Skin of body (tissue), 2 donors: Measurements from ENCODE around the gene PARM1. TPM values are rescaled to one million over a fixed set of nuclear protein-coding genes. Genes with fewer than 3 reads are reported as not detected.
A peak's percentile ranks its signal among the peaks of the same experiment; 100 is the strongest.
"Not testable (repeated sequence)": the region's sequence is repeated elsewhere in the genome, so short reads cannot be mapped to it uniquely, and the experiment has no call there.

Experiments
- DNase-seq: peaks from one replicate; lab custom pipeline; 2025; lab: John Stamatoyannopoulos, UW
- total RNA-seq: library from RNA; depleted of rRNA; stranded (reverse); fragments of >200 nt; gene quantifications from one replicate; pipeline ENCODE4 v1.2.3, GENCODE V29; 2014

PARM1 gene
- total RNA-seq, 1 donor from 2014 or later: 18.9 TPM

DNA sequence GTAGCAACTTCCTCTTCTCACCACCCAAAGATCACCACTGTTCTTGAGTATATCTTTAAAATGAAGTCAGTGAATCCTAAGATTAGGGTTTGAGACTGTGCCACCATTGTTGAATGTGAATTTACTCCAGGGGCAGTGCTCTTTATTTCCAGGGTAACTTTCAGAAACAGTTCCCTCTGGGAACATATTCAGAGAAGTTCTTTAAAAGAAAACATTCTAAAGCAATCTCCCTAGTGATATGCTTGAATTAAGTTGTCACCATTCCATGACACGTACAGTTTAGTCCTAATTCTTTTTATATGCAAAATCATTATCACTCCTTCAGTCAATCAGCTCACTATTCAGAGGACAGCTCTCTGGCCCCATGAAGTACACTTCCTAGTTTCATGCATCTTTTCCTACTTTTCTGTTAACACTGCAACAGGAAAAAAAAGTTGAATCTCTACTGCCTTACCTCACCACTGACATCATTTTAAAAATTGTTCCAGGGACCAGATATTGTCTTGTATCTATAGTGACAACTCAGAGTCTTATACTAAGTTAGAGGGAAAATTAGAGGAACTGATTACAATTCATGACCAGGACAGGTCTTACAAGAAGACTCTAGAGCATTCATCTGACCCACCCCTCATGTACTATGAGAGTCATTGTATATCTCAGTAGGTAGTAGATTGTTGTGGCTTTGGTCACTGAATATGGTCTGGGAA is 49.8 kb downstream of the PARM1 start:
- DNase-seq: no peak

- no peak for DNase-seq
Measured at GRCh38 chr4:74983253-74983635, 50.3 kb downstream of the PARM1 start.

DNA sequence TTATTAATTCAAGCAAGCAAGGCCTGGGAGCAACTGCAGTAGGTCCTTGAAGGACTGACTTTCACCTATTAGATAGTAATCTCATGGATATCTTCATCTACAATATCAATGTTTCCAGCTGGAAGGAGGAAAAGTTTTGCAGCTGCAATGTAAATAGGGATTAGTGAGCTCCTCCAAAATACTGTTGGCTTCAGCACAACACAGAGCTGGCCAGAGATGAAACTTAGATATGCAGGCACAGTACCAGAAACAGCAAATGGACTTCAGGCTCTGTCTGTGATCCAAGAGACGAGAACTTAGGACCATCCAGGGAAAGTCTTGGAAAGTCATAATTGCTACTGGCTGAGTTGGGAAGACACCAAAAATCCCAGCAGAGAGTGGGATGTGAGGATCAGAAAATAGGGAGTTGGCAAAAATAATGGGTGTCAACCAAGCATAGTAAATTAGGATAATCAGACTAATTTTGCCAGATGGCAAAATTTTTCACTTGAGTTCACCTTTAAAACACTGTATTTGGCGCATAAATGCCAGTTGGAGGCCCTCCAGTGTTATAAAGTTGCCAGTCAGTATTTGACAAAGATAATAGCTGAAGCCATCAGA is 57.5 kb downstream of the PARM1 start:
- DNase-seq: peak; percentile 41

- DNase-seq: not testable (repeated sequence)
Measured at GRCh38 chr4:74994436-74994835, 61.5 kb downstream of the PARM1 start.

DNA sequence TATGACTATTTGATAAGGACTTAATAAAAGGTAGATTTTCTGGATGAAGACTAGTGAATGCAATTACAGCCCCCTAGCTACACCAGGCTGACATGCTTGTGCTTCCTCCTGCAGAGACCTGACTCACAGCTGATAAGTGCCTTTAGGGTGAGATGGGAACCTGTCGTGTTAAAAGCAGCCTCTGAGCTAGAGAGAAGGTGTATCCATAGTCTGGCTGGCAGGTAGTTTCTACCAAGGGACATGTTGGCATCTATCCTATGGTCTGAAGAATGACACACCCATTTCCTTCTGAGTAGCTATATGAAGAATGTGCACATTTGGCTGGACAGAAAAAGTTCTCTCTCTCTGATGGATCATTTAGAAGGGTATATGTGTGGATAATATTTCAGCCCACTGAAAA is 64.1 kb downstream of the PARM1 start:
- no peak for DNase-seq

DNA sequence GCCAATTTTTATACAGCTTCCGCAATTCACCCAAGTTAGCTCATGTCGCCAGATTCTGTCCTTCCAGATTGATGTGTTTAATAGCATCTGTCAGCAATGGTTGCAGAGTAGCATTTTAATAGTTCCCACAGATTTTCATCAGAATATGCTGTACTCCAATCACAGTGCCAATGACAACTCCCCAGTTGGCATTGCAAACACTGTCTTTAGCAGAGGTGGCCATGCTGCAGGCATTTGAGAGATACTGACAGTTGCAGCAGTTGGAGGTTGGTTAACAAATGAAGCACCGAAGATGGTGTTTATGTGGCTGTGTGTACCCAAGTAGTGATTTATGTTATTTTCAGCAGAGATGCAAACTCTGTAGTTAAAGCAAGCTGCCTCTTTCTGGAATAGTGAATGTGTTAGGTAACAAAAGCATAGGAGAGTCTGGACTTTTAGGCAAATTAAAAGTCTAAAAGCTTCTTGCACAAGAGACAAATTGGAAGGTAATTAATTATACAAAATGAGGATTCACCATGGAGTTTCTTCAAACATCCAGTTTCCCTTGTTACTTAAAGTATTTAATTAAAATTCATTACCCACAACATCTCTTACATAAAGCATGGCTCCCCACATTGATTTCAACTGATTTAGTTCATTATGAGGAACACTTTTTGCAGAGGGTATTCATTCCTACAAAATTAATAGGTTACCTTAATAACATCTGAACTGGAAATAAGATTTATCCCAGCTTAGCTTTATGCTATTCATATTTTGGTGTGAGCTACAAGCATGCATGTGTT is 65.2 kb downstream of the PARM1 start:
- DNase-seq: no peak

DNA sequence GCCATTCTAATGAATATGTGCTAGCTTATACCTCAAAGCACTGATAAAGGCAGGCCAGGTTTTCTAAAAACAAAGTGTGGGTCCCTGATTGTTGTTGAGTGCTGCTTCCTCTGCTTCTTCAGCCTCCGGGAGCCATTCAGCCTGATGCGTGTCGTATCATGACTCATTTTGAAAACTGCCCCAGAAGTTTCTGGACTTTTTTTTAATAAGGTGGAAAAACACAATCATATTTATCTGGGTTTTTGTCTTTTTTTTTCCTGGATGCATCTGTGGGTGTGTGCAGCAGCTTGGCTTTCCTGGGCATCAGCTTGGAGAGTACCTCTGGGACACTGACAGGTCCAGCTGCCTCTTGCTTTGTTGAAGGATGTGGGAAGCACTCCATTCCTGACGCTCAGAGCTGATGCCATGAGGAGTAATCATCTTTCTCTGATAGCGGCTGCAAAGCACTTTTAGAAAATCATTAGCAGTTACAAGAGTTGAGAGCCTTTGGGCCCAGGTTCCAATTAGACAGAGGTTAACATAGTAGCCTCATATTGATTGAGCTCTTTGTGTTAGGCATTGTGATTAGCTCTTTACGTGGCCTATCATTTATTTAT is 66.9 kb downstream of the PARM1 start:
- no peak for DNase-seq

- no peak for DNase-seq
Measured at GRCh38 chr4:75001871-75002270, 69.0 kb downstream of the PARM1 start.

DNA sequence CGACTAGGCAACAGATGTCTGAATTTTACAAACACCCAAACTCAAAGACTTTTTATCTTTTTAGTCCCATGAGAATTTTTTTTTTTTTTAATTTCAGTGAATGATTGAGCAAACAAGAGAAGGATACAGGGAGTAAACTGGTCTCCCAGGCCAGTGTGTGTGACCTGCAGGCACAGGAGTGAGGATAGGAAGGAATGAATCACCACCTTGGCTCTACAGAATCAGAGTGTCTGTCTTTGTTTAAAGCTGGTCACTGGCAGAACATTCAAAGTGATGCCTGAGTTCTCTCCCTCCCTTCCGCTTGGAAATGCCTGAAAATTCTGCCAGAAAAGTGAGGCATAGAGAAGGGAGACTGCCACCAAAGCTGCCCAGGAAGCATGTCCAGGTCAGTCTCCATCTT is 69.5 kb downstream of the PARM1 start:
- no peak for DNase-seq

DNA sequence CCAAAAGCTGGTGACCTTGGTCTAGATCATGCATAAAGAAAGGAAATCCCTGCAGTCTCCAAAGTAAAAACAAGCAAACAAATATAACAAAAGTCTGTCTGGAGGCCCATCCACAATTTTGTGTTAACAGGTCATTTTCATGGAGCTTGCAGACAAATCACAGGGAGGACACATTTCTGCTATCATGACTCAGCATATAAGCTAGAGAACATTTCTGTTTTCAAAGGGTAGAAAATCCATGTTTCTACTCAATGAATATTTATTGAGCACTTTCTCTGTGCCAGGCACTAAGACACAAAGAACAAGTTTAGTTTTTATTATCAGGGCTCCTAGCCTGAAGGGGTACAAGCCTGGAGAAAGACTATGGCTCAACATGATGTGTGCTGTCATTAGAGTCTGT is 71.1 kb downstream of the PARM1 start:
- no peak for DNase-seq

GRCh38 chr4:75004755-75005668 is 72.1 kb downstream of the PARM1 start:
- DNase-seq: no peak

GRCh38 chr4:75005727-75006126 is 72.8 kb downstream of the PARM1 start:
- DNase-seq: no peak

DNA sequence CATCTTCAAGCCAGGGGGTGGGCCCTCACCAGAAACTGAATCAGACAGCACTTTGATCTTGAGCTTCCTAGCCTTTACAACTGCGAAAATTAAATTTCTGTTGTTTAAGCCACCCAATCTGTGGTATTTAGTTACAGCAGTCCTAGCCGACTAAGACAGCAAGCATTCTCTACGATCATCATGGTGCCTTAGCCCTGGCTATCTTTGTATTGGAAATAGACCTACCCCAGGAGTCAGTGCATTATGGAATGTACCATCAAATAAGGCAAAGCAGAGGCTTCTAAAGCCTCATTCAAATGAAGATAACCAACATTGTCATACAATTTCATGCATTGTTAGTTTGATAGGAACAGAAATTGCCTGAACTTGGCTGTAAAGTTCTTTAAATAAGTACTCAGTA is 75.0 kb downstream of the PARM1 start:
- no peak for DNase-seq

DNA sequence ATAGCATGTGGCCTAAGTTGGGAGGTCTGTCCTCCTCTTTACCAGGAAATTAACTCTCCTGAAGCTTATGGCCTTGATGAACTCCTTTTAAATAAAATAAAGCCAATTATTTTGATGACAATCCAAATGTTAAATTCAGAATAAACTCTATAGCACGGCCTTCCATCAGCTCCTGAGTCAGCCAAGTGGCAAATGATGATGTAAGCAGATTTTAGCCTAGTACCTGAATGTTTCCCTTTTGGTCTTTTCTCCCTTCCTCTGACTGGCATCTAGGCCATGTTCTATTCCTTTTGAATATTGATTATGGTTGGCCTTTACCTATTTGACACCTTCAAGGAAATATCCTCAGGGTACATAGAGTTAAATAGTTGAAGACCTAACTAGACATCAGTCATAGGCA is 76.2 kb downstream of the PARM1 start:
- no peak for DNase-seq

GRCh38 chr4:75011131-75011795 is 78.3 kb downstream of the PARM1 start:
- no peak for DNase-seq

DNA sequence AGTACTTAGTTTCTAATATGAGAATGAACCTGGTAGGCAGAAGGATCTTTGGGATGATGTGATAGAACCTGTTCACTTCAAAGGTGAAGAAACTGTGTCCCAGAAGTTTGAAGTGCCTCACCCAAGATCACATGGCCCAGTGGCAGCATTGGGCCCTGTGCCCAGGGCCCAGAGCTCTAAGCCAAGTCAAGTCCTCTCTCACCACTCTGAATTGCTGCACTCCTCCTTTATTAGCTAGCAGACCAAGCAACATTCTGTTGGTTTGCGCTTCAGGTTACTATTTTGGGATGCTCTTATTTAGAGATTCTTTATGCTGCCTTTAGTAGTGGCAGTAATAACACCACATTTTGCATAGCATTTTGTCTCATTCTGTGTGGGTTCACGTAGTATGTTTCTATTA is 82.7 kb downstream of the PARM1 start:
- DNase-seq: no peak

DNA sequence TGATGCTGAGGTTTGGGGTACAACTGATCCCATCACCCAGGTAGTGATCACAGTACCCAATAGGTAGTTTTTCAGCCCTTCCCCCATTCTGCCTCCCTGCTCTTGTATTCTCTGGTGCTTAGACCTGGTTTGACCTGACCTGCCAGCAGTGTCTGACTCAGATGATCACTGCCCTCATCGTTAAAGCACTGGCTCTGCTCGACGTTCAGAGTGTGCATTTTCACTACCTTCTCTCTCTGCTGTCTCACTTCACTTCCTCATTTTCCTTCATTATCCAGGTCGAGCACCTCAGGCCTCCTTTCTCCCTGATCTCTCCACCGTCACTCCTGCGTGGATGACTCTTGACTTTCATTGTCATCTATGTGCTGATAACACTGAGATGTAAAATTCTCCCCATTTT is 83.6 kb downstream of the PARM1 start:
- no peak for DNase-seq

GRCh38 chr4:75018811-75019479 is 86.0 kb downstream of the PARM1 start:
- no peak for DNase-seq

DNA sequence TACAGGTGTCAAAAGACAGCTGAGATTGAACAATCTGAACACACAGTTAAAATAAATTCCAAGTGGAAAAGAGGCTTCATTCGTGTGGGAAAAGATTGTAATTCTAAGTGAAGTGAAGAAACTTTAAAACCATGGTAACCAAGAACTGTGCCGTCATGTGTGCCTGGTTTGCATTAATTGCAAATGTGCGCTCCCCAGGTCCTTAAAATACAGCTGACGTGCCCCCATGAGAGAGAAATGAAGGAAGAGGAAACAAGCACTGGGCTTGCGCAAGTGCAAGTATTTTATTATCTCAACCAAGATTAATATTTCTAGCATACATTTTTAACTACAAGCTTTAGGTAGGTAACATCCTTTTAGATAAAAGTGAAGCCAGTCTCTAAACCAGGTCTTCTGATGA is 92.5 kb downstream of the PARM1 start:
- no peak for DNase-seq

- DNase-seq: no peak
Measured at GRCh38 chr4:75028196-75028854, 95.4 kb downstream of the PARM1 start.
